ENCODE results near the gene MN1. TPM values are rescaled to one million over a fixed set of nuclear protein-coding genes. Genes with fewer than 3 reads are reported as not detected.
A peak's percentile ranks its signal among the peaks of the same experiment; 100 is the strongest.

The MN1 gene
- total and polyA plus RNA-seq, 2 of the 4 experiments (the other 2 are of a cell fraction), result 0.36 to 1.3 TPM

DNA sequence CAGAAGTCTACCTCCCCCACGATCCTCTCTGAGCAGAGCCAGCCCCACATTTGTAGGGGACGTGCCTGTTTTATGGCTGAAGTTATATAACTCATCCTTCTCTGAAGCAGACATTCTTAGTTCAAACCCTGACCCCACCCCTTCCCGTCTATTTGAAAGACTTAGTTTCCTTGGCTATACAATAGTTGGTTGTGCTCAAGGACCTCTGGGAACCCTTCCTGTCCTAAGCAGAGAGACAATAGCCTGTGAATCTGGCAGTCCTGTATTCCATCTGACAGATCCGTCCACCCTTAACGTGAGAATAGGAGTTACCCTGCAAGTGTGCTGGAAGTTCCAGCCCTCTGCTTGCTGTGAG, 75.2 kb downstream of the MN1 start:
- H4K5ac ChIP-seq (ENCODE audit: low read depth, low read length), result no peak overlapping the region
- H3K14ac ChIP-seq (replicated peaks; ENCODE audit: low read depth, low read length), result peak overlapping the region; percentile 44; the same call in 1 of the 2 replicates
- H4K8ac ChIP-seq (ENCODE audit: low read depth in 2 of 2, low read length in 2 of 2), result peak overlapping the region in 1 of 2 experiments; percentile 55; a peak in 1 of 4 replicates
- intact Hi-C loops (cut with micrococcal nuclease), result no loop called here
- no peak for ATAC-seq (ENCODE audit: low read depth)
- peak overlapping the region; percentile 63 for H2BK120ac ChIP-seq (ENCODE audit: low read depth, low read length)
- H3K18ac ChIP-seq (ENCODE audit: low read depth, low read length), result no peak overlapping the region
- peak overlapping the region; percentile 76; the same call in 1 of the 2 replicates for H4K91ac ChIP-seq (ENCODE audit: insufficient read depth, low read depth, low read length)
- H2AFZ ChIP-seq (replicated peaks; ENCODE audit: low read length, poor library complexity), result peak overlapping the region; percentile 81
- H2BK5ac ChIP-seq (ENCODE audit: low read depth, low read length, poor library complexity, severe bottlenecking), result no peak overlapping the region
- TF ChIP-seq NFE2L2 (IDR thresholded peaks at IDR 0.05; ENCODE audit: low read depth, low read length) (no peak), MAZ (IDR thresholded peaks at IDR 0.05; ENCODE audit: borderline replicate concordance, low read depth, low read length) (no peak), POLR2A (IDR thresholded peaks at IDR 0.05; ENCODE audit: low read depth, low read length) (no peak), RAD21 (IDR thresholded peaks at IDR 0.05; ENCODE audit: low read length) (no peak), BHLHE40 (IDR thresholded peaks at IDR 0.05; ENCODE audit: low read depth, low read length) (no peak), MAFK (IDR thresholded peaks at IDR 0.05; ENCODE audit: low read depth, low read length) (no peak), CHD1 (IDR thresholded peaks at IDR 0.05; ENCODE audit: low read depth, low read length) (no peak), MXI1 (IDR thresholded peaks at IDR 0.05; ENCODE audit: borderline replicate concordance, low read depth, low read length) (no peak), RFX5 (IDR thresholded peaks at IDR 0.05; ENCODE audit: low read depth, low read length) (no peak), CEBPB (IDR thresholded peaks at IDR 0.05; ENCODE audit: low read depth, low read length) (no peak), RCOR1 (IDR thresholded peaks at IDR 0.05; ENCODE audit: insufficient replicate concordance, low read length) (no peak), SMC3 (IDR thresholded peaks at IDR 0.05; ENCODE audit: low read depth, low read length) (no peak)
- TF ChIP-seq, protein P1, sequence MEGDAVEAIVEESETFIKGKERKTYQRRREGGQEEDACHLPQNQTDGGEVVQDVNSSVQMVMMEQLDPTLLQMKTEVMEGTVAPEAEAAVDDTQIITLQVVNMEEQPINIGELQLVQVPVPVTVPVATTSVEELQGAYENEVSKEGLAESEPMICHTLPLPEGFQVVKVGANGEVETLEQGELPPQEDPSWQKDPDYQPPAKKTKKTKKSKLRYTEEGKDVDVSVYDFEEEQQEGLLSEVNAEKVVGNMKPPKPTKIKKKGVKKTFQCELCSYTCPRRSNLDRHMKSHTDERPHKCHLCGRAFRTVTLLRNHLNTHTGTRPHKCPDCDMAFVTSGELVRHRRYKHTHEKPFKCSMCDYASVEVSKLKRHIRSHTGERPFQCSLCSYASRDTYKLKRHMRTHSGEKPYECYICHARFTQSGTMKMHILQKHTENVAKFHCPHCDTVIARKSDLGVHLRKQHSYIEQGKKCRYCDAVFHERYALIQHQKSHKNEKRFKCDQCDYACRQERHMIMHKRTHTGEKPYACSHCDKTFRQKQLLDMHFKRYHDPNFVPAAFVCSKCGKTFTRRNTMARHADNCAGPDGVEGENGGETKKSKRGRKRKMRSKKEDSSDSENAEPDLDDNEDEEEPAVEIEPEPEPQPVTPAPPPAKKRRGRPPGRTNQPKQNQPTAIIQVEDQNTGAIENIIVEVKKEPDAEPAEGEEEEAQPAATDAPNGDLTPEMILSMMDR (conservative IDR thresholded peaks at IDR 0.05; ENCODE audit: low read depth, low read length), result no peak
- TF ChIP-seq, protein P2, sequence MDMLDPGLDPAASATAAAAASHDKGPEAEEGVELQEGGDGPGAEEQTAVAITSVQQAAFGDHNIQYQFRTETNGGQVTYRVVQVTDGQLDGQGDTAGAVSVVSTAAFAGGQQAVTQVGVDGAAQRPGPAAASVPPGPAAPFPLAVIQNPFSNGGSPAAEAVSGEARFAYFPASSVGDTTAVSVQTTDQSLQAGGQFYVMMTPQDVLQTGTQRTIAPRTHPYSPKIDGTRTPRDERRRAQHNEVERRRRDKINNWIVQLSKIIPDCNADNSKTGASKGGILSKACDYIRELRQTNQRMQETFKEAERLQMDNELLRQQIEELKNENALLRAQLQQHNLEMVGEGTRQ (IDR thresholded peaks at IDR 0.05; ENCODE audit: low read depth, low read length), result no peak
- TF ChIP-seq, protein P3, sequence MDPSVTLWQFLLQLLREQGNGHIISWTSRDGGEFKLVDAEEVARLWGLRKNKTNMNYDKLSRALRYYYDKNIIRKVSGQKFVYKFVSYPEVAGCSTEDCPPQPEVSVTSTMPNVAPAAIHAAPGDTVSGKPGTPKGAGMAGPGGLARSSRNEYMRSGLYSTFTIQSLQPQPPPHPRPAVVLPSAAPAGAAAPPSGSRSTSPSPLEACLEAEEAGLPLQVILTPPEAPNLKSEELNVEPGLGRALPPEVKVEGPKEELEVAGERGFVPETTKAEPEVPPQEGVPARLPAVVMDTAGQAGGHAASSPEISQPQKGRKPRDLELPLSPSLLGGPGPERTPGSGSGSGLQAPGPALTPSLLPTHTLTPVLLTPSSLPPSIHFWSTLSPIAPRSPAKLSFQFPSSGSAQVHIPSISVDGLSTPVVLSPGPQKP (IDR thresholded peaks at IDR 0.05; ENCODE audit: borderline replicate concordance, low read depth, low read length), result no peak
- H3K4me2 ChIP-seq (ENCODE audit: low read depth, low read length), result no peak overlapping the region
- H2AK9ac ChIP-seq (replicated peaks; ENCODE audit: low read depth, low read length, poor library complexity), result no peak overlapping the region
- ChIA-PET CTCF (no interaction called here), POLR2A (ENCODE audit: unreplicated experiment) (no interaction called here)
- no peaks in the 10 kb centered on the region for H4K20me1 ChIP-seq (ENCODE audit: insufficient read depth, low read length)
- peaks cover 6% of the 10 kb centered on the region; the same call in 1 of the 2 replicates for H3K4me1 ChIP-seq (ENCODE audit: control insufficient read depth, insufficient read depth, low read length)
- peaks cover 2% of the 10 kb centered on the region; the same call in 1 of the 2 replicates for H3K27me3 ChIP-seq (ENCODE audit: control insufficient read depth, insufficient read depth, low read length)
- no peaks in the 10 kb centered on the region for H3K9me3 ChIP-seq (ENCODE audit: control insufficient read depth, insufficient read depth, low read length)
- no peak overlapping the region for H3K4me3 ChIP-seq (ENCODE audit: insufficient read depth, low read depth, low read length)
- H3K9ac ChIP-seq (ENCODE audit: low read depth, low read length), result no peak overlapping the region
- dilution Hi-C loops (cut with HindIII; ENCODE audit: low sequenced_read_pairs, unreplicated experiment), result no loop called here
- DNase-seq, result no peak
- in situ Hi-C loops (cut with MboI; ENCODE audit: low sequenced_read_pairs), result no loop called here
- H3K23ac ChIP-seq (ENCODE audit: low read depth, low read length), result peak overlapping the region; percentile 84
- peak overlapping the region; percentile 75; the same call in 1 of the 2 replicates for H2BK20ac ChIP-seq (ENCODE audit: low read depth, low read length)
- WGBS, 2 experiments (ENCODE audit: extremely low coverage in 2 of 2, insufficient read length in 1 of 2), result no CpG with 5 or more reads among the region's 5 CpGs
- peak overlapping the region; percentile 45; the same call in 1 of the 2 replicates for H2AK5ac ChIP-seq (ENCODE audit: low read depth, low read length)
- H3K36me3 ChIP-seq (ENCODE audit: control insufficient read depth, insufficient read depth, low read length), result no peaks in the 10 kb centered on the region
- peak overlapping the region; percentile 82 for H3K4ac ChIP-seq (ENCODE audit: low read depth, low read length)
- H3K79me1 ChIP-seq (ENCODE audit: low read depth in 1 of 2, low read length in 2 of 2), result no peaks in the 10 kb centered on the region
- H3K9me1 ChIP-seq (ENCODE audit: insufficient read depth, low read length), result peaks cover 15% of the 10 kb centered on the region; the same call in 1 of the 2 replicates
- H2BK15ac ChIP-seq (ENCODE audit: low read depth, low read length), result peak overlapping the region; percentile 18; the same call in 1 of the 3 replicates
- no peak overlapping the region; the same call in 1 of the 2 replicates for H3K56ac ChIP-seq (ENCODE audit: extremely low read depth, insufficient read depth, low read length)
- no TSS peak for BruUV-seq (replicated peaks)
- peak overlapping the region; percentile 27; the same call in 1 of the 2 replicates for H3K27ac ChIP-seq (ENCODE audit: insufficient read depth, low read length)
